WTC11 (cell line): Measurements from ENCODE around the gene MACC1. TPM values are rescaled to one million over a fixed set of nuclear protein-coding genes. Genes with fewer than 3 reads are reported as not detected.
A peak's percentile ranks its signal among the peaks of the same experiment; 100 is the strongest.

ENCODE experiments used
- ATAC-seq: fragments of 200-7000 bp; cut with Tn5 transposase; 2 replicates; pipeline ENCODE4 v1.10.0; 2021; ENCODE audit warnings: mild to moderate bottlenecking, moderate library complexity
- CTCF ChIA-PET: fragments of 300-600 bp; sonication (Branson Sonifier 250); formaldehyde crosslinking; loops from one replicate; lab custom pipeline; 2021; ENCODE audit warnings: antibody characterized with exemption; lab: Charles Lee
- POLR2A ChIA-PET: fragments of 350-600 bp; sonication (Branson Sonifier 250); formaldehyde crosslinking; loops from one replicate; lab custom pipeline; 2021; ENCODE audit warnings: antibody characterized with exemption; lab: Charles Lee
- DNase-seq: peaks from one replicate; pipeline ENCODE4 v3.0.0; 2021; ENCODE audit warnings: low spot score
- H3K27ac Mint-ChIP-seq: 2 replicates; pipeline ENCODE4 v1.8.0; 2021; ENCODE audit warnings: mixed read lengths
- H3K27me3 Mint-ChIP-seq: 2 replicates; pipeline ENCODE4 v1.8.0; 2021; ENCODE audit warnings: low read depth, mild to moderate bottlenecking, moderate library complexity, mixed read lengths
- H3K36me3 Mint-ChIP-seq: 2 replicates; pipeline ENCODE4 v1.8.0; 2021; ENCODE audit warnings: mixed read lengths
- H3K4me1 Mint-ChIP-seq: 2 replicates; pipeline ENCODE4 v1.8.0; 2022; ENCODE audit warnings: mixed read lengths
- H3K4me3 Mint-ChIP-seq: 2 replicates; pipeline ENCODE4 v1.8.0; 2021; ENCODE audit warnings: mild to moderate bottlenecking, moderate library complexity, mixed read lengths
- H3K9me3 Mint-ChIP-seq: 2 replicates; pipeline ENCODE4 v1.8.0; 2021; ENCODE audit warnings: mixed read lengths
- EMX1 ChIP-seq: fragments of 250-450 bp; sonication (Bioruptor Pico); IDR thresholded peaks from 2 replicates; pipeline ENCODE4 v1.8.0; 2021; ENCODE audit warnings: mild to moderate bottlenecking
- KAT7 ChIP-seq: sonication (generic); formaldehyde crosslinking; IDR thresholded peaks from 2 replicates; pipeline ENCODE4 v1.8.1; 2023; ENCODE audit warnings: missing genetic modification reagents, mild to moderate bottlenecking, borderline replicate concordance
- PRRX2 ChIP-seq: fragments of 250-450 bp; sonication (Bioruptor Pico); IDR thresholded peaks from 2 replicates; pipeline ENCODE4 v1.8.0; 2021; ENCODE audit warnings: mild to moderate bottlenecking
- SMAD3 ChIP-seq: sonication (generic); formaldehyde crosslinking; IDR thresholded peaks from 2 replicates; pipeline ENCODE4 v1.8.0; 2022; ENCODE audit warnings: missing genetic modification reagents, mild to moderate bottlenecking, borderline replicate concordance
- SMAD4 ChIP-seq: sonication (generic); formaldehyde crosslinking; IDR thresholded peaks from 2 replicates; pipeline ENCODE4 v1.8.0; 2022; ENCODE audit warnings: mild to moderate bottlenecking, missing genetic modification reagents
- ZBTB21 ChIP-seq: sonication (generic); formaldehyde crosslinking; IDR thresholded peaks from 2 replicates; pipeline ENCODE4 v1.8.1; 2023; ENCODE audit warnings: mild to moderate bottlenecking, missing genetic modification reagents, borderline replicate concordance
- ZNF121 ChIP-seq: sonication (generic); formaldehyde crosslinking; IDR thresholded peaks from 2 replicates; pipeline ENCODE4 v1.8.0; 2023; ENCODE audit warnings: missing genetic modification reagents
- total RNA-seq: library from RNA; stranded (reverse); gene quantifications from 3 replicates; pipeline ENCODE4 v1.2.3, GENCODE V29; 2021
- TF ChIP-seq, protein P1 (sequence below): sonication (generic); formaldehyde crosslinking; IDR thresholded peaks from 2 replicates; pipeline ENCODE4 v1.8.0; 2022; ENCODE audit warnings: missing genetic modification reagents
- TF ChIP-seq, protein P2 (sequence below): sonication (generic); formaldehyde crosslinking; IDR thresholded peaks from 2 replicates; pipeline ENCODE4 v1.8.0; 2023; ENCODE audit warnings: missing genetic modification reagents
- TF ChIP-seq, protein P3 (sequence below): sonication (generic); formaldehyde crosslinking; IDR thresholded peaks from 2 replicates; pipeline ENCODE4 v1.8.0; 2022; ENCODE audit warnings: mild to moderate bottlenecking, missing genetic modification reagents
- TF ChIP-seq, protein P4 (sequence below): sonication (generic); formaldehyde crosslinking; conservative IDR thresholded peaks from 2 replicates; pipeline ENCODE4 v1.8.1; 2023; ENCODE audit warnings: mild to moderate bottlenecking, low read depth, missing genetic modification reagents, moderate library complexity
- TF ChIP-seq, protein P5 (sequence below): sonication (generic); formaldehyde crosslinking; IDR thresholded peaks from 2 replicates; pipeline ENCODE4 v1.8.1; 2022; ENCODE audit warnings: low read depth, missing genetic modification reagents, borderline replicate concordance
- TF ChIP-seq, protein P6 (sequence below): fragments of 250-450 bp; sonication (Bioruptor Pico); IDR thresholded peaks from 2 replicates; pipeline ENCODE4 v1.9.0; 2021; ENCODE audit warnings: mild to moderate bottlenecking, borderline replicate concordance

MACC1 gene
- total RNA-seq, 1 experiment from 2014 or later: 14.6 TPM

DNA sequence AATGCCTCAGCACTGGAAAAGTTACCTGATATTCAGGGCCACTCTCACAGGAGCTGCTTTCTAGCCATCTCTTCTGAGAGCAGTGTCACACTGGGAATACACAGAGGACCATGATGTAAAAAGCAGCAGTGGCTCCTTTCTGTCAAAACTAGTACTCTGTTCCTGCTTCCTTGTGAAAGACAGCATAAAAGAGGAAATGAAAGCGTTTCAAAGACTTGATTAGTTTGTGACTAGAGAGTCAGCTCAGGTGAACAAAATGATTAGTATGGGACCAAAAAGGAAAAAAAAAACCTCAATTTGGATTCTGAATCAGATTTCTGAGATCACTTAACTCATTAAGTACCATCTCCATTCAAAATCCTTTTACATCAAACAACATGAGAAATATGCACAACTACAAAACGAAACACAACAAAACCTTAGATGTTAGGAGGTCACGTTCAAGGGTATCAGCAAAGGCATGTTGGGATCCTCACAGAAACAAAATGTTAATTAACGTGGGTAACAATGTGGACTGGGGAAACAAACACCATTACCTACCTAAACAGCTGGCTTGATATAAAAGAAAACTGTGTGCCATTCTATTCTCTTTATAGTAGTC lies 103.7 kb downstream of the MACC1 start:
- Mint-ChIP-seq H3K9me3 (peaks cover 3% of the 10 kb centered on the region; the same call in 1 of the 2 replicates), H3K27ac (peak overlapping the region; percentile 82), H3K36me3 (peaks cover 31% of the 10 kb centered on the region), H3K27me3 (no peaks in the 10 kb centered on the region), H3K4me1 (peaks cover 87% of the 10 kb centered on the region), H3K4me3 (peak overlapping the region; percentile 26)
- DNase-seq (no peak), ATAC-seq (no peak)
- ChIA-PET POLR2A (interaction anchor here (1.8 kb wide), 1 partner anchor 14 kb away, joined by 3 read pairs; no protein-coding TSS in a partner anchor), CTCF (interaction anchor here (2.1 kb wide), 1 partner anchor 59 kb away, joined by 5 read pairs; no protein-coding TSS in a partner anchor)
- no peak for TF ChIP-seq SMAD4 (CRISPR knock-in tag)
- no peak for TF ChIP-seq PRRX2 (CRISPR knock-in tag)

DNA sequence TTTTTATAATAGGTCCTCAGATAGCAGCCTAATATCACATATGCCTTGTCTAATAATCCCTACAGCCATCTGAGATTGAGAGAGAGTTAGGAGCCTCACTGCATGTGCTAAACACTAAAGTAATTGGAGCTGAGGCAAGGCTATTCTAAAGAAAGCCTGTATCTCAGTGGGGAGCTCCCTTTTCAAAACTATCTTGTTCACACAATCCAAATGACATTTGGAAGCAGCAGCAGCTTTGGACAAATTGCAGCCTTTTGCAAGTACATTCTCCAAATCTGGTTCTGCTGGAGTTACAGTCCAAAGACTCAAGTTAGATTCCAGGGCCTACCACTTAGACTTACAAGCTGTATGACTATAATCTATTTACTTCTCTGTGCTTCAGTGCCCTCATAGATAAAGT lies 104.5 kb downstream of the MACC1 start:
- H3K9me3 Mint-ChIP-seq: peaks cover 3% of the 10 kb centered on the region; the same call in 1 of the 2 replicates
- no peak overlapping the region for H3K4me3 Mint-ChIP-seq
- ChIA-PET POLR2A (interaction anchor here (1.8 kb wide), 1 partner anchor 14 kb away, joined by 3 read pairs; no protein-coding TSS in a partner anchor), CTCF (interaction anchor here (2.1 kb wide), 1 partner anchor 60 kb away, joined by 5 read pairs; no protein-coding TSS in a partner anchor)
- H3K27me3 Mint-ChIP-seq: no peaks in the 10 kb centered on the region
- TF ChIP-seq, protein P1, sequence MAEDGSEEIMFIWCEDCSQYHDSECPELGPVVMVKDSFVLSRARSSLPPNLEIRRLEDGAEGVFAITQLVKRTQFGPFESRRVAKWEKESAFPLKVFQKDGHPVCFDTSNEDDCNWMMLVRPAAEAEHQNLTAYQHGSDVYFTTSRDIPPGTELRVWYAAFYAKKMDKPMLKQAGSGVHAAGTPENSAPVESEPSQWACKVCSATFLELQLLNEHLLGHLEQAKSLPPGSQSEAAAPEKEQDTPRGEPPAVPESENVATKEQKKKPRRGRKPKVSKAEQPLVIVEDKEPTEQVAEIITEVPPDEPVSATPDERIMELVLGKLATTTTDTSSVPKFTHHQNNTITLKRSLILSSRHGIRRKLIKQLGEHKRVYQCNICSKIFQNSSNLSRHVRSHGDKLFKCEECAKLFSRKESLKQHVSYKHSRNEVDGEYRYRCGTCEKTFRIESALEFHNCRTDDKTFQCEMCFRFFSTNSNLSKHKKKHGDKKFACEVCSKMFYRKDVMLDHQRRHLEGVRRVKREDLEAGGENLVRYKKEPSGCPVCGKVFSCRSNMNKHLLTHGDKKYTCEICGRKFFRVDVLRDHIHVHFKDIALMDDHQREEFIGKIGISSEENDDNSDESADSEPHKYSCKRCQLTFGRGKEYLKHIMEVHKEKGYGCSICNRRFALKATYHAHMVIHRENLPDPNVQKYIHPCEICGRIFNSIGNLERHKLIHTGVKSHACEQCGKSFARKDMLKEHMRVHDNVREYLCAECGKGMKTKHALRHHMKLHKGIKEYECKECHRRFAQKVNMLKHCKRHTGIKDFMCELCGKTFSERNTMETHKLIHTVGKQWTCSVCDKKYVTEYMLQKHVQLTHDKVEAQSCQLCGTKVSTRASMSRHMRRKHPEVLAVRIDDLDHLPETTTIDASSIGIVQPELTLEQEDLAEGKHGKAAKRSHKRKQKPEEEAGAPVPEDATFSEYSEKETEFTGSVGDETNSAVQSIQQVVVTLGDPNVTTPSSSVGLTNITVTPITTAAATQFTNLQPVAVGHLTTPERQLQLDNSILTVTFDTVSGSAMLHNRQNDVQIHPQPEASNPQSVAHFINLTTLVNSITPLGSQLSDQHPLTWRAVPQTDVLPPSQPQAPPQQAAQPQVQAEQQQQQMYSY (CRISPR knock-in tag): no peak
- no peak for TF ChIP-seq EMX1 (CRISPR knock-in tag)
- TF ChIP-seq, protein P2, sequence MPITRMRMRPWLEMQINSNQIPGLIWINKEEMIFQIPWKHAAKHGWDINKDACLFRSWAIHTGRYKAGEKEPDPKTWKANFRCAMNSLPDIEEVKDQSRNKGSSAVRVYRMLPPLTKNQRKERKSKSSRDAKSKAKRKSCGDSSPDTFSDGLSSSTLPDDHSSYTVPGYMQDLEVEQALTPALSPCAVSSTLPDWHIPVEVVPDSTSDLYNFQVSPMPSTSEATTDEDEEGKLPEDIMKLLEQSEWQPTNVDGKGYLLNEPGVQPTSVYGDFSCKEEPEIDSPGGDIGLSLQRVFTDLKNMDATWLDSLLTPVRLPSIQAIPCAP (CRISPR knock-in tag): no peak
- no peak for TF ChIP-seq KAT7 (CRISPR knock-in tag)
- TF ChIP-seq ZNF121 (CRISPR knock-in tag): no peak
- TF ChIP-seq, protein P3, sequence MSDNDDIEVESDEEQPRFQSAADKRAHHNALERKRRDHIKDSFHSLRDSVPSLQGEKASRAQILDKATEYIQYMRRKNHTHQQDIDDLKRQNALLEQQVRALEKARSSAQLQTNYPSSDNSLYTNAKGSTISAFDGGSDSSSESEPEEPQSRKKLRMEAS: no peak
- TF ChIP-seq, protein P4, sequence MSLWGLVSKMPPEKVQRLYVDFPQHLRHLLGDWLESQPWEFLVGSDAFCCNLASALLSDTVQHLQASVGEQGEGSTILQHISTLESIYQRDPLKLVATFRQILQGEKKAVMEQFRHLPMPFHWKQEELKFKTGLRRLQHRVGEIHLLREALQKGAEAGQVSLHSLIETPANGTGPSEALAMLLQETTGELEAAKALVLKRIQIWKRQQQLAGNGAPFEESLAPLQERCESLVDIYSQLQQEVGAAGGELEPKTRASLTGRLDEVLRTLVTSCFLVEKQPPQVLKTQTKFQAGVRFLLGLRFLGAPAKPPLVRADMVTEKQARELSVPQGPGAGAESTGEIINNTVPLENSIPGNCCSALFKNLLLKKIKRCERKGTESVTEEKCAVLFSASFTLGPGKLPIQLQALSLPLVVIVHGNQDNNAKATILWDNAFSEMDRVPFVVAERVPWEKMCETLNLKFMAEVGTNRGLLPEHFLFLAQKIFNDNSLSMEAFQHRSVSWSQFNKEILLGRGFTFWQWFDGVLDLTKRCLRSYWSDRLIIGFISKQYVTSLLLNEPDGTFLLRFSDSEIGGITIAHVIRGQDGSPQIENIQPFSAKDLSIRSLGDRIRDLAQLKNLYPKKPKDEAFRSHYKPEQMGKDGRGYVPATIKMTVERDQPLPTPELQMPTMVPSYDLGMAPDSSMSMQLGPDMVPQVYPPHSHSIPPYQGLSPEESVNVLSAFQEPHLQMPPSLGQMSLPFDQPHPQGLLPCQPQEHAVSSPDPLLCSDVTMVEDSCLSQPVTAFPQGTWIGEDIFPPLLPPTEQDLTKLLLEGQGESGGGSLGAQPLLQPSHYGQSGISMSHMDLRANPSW (CRISPR knock-in tag): no peak
- TF ChIP-seq ZBTB21: no peak
- TF ChIP-seq, protein P5, sequence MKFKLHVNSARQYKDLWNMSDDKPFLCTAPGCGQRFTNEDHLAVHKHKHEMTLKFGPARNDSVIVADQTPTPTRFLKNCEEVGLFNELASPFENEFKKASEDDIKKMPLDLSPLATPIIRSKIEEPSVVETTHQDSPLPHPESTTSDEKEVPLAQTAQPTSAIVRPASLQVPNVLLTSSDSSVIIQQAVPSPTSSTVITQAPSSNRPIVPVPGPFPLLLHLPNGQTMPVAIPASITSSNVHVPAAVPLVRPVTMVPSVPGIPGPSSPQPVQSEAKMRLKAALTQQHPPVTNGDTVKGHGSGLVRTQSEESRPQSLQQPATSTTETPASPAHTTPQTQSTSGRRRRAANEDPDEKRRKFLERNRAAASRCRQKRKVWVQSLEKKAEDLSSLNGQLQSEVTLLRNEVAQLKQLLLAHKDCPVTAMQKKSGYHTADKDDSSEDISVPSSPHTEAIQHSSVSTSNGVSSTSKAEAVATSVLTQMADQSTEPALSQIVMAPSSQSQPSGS (CRISPR knock-in tag): no peak
- TF ChIP-seq, protein P6, sequence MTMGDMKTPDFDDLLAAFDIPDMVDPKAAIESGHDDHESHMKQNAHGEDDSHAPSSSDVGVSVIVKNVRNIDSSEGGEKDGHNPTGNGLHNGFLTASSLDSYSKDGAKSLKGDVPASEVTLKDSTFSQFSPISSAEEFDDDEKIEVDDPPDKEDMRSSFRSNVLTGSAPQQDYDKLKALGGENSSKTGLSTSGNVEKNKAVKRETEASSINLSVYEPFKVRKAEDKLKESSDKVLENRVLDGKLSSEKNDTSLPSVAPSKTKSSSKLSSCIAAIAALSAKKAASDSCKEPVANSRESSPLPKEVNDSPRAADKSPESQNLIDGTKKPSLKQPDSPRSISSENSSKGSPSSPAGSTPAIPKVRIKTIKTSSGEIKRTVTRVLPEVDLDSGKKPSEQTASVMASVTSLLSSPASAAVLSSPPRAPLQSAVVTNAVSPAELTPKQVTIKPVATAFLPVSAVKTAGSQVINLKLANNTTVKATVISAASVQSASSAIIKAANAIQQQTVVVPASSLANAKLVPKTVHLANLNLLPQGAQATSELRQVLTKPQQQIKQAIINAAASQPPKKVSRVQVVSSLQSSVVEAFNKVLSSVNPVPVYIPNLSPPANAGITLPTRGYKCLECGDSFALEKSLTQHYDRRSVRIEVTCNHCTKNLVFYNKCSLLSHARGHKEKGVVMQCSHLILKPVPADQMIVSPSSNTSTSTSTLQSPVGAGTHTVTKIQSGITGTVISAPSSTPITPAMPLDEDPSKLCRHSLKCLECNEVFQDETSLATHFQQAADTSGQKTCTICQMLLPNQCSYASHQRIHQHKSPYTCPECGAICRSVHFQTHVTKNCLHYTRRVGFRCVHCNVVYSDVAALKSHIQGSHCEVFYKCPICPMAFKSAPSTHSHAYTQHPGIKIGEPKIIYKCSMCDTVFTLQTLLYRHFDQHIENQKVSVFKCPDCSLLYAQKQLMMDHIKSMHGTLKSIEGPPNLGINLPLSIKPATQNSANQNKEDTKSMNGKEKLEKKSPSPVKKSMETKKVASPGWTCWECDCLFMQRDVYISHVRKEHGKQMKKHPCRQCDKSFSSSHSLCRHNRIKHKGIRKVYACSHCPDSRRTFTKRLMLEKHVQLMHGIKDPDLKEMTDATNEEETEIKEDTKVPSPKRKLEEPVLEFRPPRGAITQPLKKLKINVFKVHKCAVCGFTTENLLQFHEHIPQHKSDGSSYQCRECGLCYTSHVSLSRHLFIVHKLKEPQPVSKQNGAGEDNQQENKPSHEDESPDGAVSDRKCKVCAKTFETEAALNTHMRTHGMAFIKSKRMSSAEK: no peak
- no peak for TF ChIP-seq SMAD3
- DNase-seq: no peak
- H3K4me1 Mint-ChIP-seq: peaks cover 83% of the 10 kb centered on the region
- H3K36me3 Mint-ChIP-seq: peaks cover 22% of the 10 kb centered on the region
- peak overlapping the region; percentile 82 for H3K27ac Mint-ChIP-seq
- ATAC-seq: peak; percentile 13; the same call in 1 of the 2 replicates
